Astrocyte (in vitro differentiated cells and primary cell): ENCODE data around the gene ROR1. TPM values are rescaled to one million over a fixed set of nuclear protein-coding genes. Genes with fewer than 3 reads are reported as not detected.

ENCODE experiments used
- DNase-seq: peaks from one replicate; pipeline ENCODE4 v3.0.0-alpha.2; 2010; ENCODE audit warnings: low read depth
- FAIRE-seq: peaks from 2 replicates; lab custom pipeline; 2011; peaks lifted over from hg19 to GRCh38; lab: Jason Lieb, UNC
- H2AFZ ChIP-seq: 2 replicates; pipeline ENCODE4 v1.6.0; 2012; ENCODE audit warnings: low read depth, low read length, inconsistent platforms
- H3K27ac ChIP-seq: 2 replicates; pipeline ENCODE4 v1.5.1; 2011; ENCODE audit warnings: low read depth, low read length, inconsistent platforms
- H3K27me3 ChIP-seq: 2 replicates; pipeline ENCODE4 v1.6.0; 2011; ENCODE audit warnings: low read length, inconsistent platforms; ENCODE audit not compliant: insufficient read depth
- H3K36me3 ChIP-seq: 2 replicates; pipeline ENCODE4 v1.5.1; 2011; ENCODE audit warnings: low read length, inconsistent platforms; ENCODE audit not compliant: insufficient read depth
- H3K4me1 ChIP-seq: 2 replicates; pipeline ENCODE4 v1.5.1; 2011; ENCODE audit warnings: low read length, inconsistent platforms; ENCODE audit not compliant: insufficient read depth
- H3K4me2 ChIP-seq: 2 replicates; pipeline ENCODE4 v1.6.0; 2012; ENCODE audit warnings: low read length, inconsistent platforms
- H3K4me3 ChIP-seq: 2 replicates; pipeline ENCODE4 v1.5.1; 2011; ENCODE audit warnings: low read depth, mild to moderate bottlenecking, low read length, inconsistent platforms; ENCODE audit not compliant: insufficient read depth
- H3K79me2 ChIP-seq: 2 replicates; pipeline ENCODE4 v1.6.0; 2012; ENCODE audit warnings: mild to moderate bottlenecking, low read length, inconsistent platforms; ENCODE audit not compliant: insufficient read depth
- H3K9ac ChIP-seq: 2 replicates; pipeline ENCODE4 v1.6.0; 2012; ENCODE audit warnings: mild to moderate bottlenecking, low read length, inconsistent platforms
- H3K9me3 ChIP-seq: 2 replicates; pipeline ENCODE4 v1.5.1; 2012; ENCODE audit warnings: low read depth, mild to moderate bottlenecking, low read length, inconsistent platforms; ENCODE audit not compliant: insufficient read depth
- H4K20me1 ChIP-seq: 2 replicates; pipeline ENCODE4 v1.6.0; 2012; ENCODE audit warnings: low read length, inconsistent platforms; ENCODE audit not compliant: insufficient read depth
- H3K27ac Mint-ChIP-seq: one replicate; pipeline ENCODE4 v1.8.0; 2021; ENCODE audit warnings: mild to moderate bottlenecking, mixed read lengths; ENCODE audit not compliant: unreplicated experiment
- H3K27me3 Mint-ChIP-seq: one replicate; pipeline ENCODE4 v1.8.0; 2021; ENCODE audit warnings: low read depth, mixed read lengths; ENCODE audit not compliant: unreplicated experiment
- H3K36me3 Mint-ChIP-seq: one replicate; pipeline ENCODE4 v1.8.0; 2021; ENCODE audit warnings: low read depth, mixed read lengths; ENCODE audit not compliant: unreplicated experiment
- H3K4me1 Mint-ChIP-seq: one replicate; pipeline ENCODE4 v1.8.0; 2021; ENCODE audit warnings: low read depth, mixed read lengths; ENCODE audit not compliant: unreplicated experiment
- H3K4me3 Mint-ChIP-seq: one replicate; pipeline ENCODE4 v1.8.0; 2021; ENCODE audit warnings: mild to moderate bottlenecking, moderate library complexity, mixed read lengths; ENCODE audit not compliant: unreplicated experiment
- H3K9me3 Mint-ChIP-seq: one replicate; pipeline ENCODE4 v1.8.0; 2021; ENCODE audit warnings: mild to moderate bottlenecking, mixed read lengths; ENCODE audit not compliant: unreplicated experiment
- CTCF ChIP-seq: IDR thresholded peaks from 2 replicates; pipeline ENCODE4 v1.5.1; 2011; ENCODE audit warnings: low read depth, mild to moderate bottlenecking, inconsistent platforms, low read length, moderate library complexity; ENCODE audit not compliant: insufficient read depth
- EZH2 ChIP-seq: IDR thresholded peaks from 2 replicates; pipeline ENCODE4 v1.6.1; 2012; ENCODE audit warnings: mild to moderate bottlenecking, low read length, inconsistent platforms; ENCODE audit not compliant: insufficient read depth
- total RNA-seq: library from RNA; stranded (reverse); gene quantifications from 2 replicates; pipeline ENCODE4 v1.2.1, GENCODE V29; 2021

The ROR1 gene
- total RNA-seq, 1 donor from 2014 or later, result 38.3 TPM

GRCh38 chr1:64117492-64117891 is 343.7 kb downstream of the ROR1 start:
- FAIRE-seq (no peak), DNase-seq (no peak)
- Histone ChIP-seq H3K4me2 (no peak overlapping the region), H3K36me3 (no peaks in the 10 kb centered on the region), H2AFZ (no peak overlapping the region), H3K4me3 (no peak overlapping the region), H3K9me3 (no peaks in the 10 kb centered on the region), H3K4me1 (no peaks in the 10 kb centered on the region), H3K27ac (no peak overlapping the region), H4K20me1 (no peaks in the 10 kb centered on the region), H3K27me3 (no peaks in the 10 kb centered on the region), H3K9ac (no peak overlapping the region), H3K79me2 (no peaks in the 10 kb centered on the region)
- Mint-ChIP-seq H3K27ac (no peak overlapping the region), H3K9me3 (no peaks in the 10 kb centered on the region), H3K36me3 (no peaks in the 10 kb centered on the region), H3K4me1 (peaks cover 22% of the 10 kb centered on the region), H3K4me3 (no peak overlapping the region), H3K27me3 (no peaks in the 10 kb centered on the region)
- no peak for TF ChIP-seq EZH2
- no peak for TF ChIP-seq CTCF

GRCh38 chr1:64121766-64122385 is 348.1 kb downstream of the ROR1 start:
- no peak overlapping the region for H3K4me3 Mint-ChIP-seq
- Histone ChIP-seq H4K20me1 (no peaks in the 10 kb centered on the region), H3K4me3 (no peak overlapping the region), H3K27me3 (no peaks in the 10 kb centered on the region), H3K9ac (no peak overlapping the region), H3K36me3 (no peaks in the 10 kb centered on the region), H3K27ac (no peak overlapping the region), H3K4me1 (no peaks in the 10 kb centered on the region), H3K9me3 (no peaks in the 10 kb centered on the region), H3K79me2 (no peaks in the 10 kb centered on the region), H3K4me2 (no peak overlapping the region), H2AFZ (no peak overlapping the region)
- DNase-seq (peak; percentile 46), FAIRE-seq (peak; percentile 47)
- no peaks in the 10 kb centered on the region for H3K9me3 Mint-ChIP-seq
- H3K36me3 Mint-ChIP-seq, result no peaks in the 10 kb centered on the region
- H3K27me3 Mint-ChIP-seq, result no peaks in the 10 kb centered on the region
- TF ChIP-seq EZH2 (no peak), CTCF (no peak)
- H3K27ac Mint-ChIP-seq, result peak overlapping the region; percentile 80
- H3K4me1 Mint-ChIP-seq, result peaks cover 21% of the 10 kb centered on the region

GRCh38 chr1:64122588-64122987 is 348.8 kb downstream of the ROR1 start:
- no peak overlapping the region for H2AFZ ChIP-seq
- H3K4me1 ChIP-seq, result no peaks in the 10 kb centered on the region
- DNase-seq (no peak), FAIRE-seq (no peak)
- no peaks in the 10 kb centered on the region for H3K79me2 ChIP-seq
- no peak overlapping the region for H3K9ac ChIP-seq
- H3K4me3 ChIP-seq, result no peak overlapping the region
- H3K36me3 ChIP-seq, result no peaks in the 10 kb centered on the region
- Mint-ChIP-seq H3K27me3 (no peaks in the 10 kb centered on the region), H3K4me3 (no peak overlapping the region), H3K27ac (no peak overlapping the region), H3K36me3 (no peaks in the 10 kb centered on the region), H3K4me1 (peaks cover 21% of the 10 kb centered on the region), H3K9me3 (no peaks in the 10 kb centered on the region)
- no peak overlapping the region for H3K27ac ChIP-seq
- no peak for TF ChIP-seq EZH2
- TF ChIP-seq CTCF, result no peak
- H4K20me1 ChIP-seq, result no peaks in the 10 kb centered on the region
- H3K4me2 ChIP-seq, result no peak overlapping the region
- no peaks in the 10 kb centered on the region for H3K9me3 ChIP-seq
- H3K27me3 ChIP-seq, result no peaks in the 10 kb centered on the region
